NCI-H1105 treated with DMSO at 0.1 percent for 48 hours (cell line): Measurements from ENCODE around the gene RAPH1.
"Not testable (repeated sequence)": the region's sequence is repeated elsewhere in the genome, so short reads cannot be mapped to it uniquely, and the experiment has no call there.

Experiments
- DNase-seq: peaks from one replicate; lab custom pipeline; 2025; lab: John Stamatoyannopoulos, UW

RAPH1 gene

GRCh38 chr2:203543898-203544328 is 8.8 kb upstream of the RAPH1 start:
- no peak for DNase-seq

GRCh38 chr2:203540598-203540997 is 5.5 kb upstream of the RAPH1 start:
- DNase-seq, result not testable (repeated sequence)

- DNase-seq, result not testable (repeated sequence)
These were observed 3.1 kb upstream of the RAPH1 start for GRCh38 chr2:203538237-203538636.

- not testable (repeated sequence) for DNase-seq
These were observed 1.5 kb upstream of the RAPH1 start for GRCh38 chr2:203536586-203536951.

GRCh38 chr2:203535784-203536585 is 884 bp upstream of the RAPH1 start:
- no peak for DNase-seq

- DNase-seq, result no peak
These were observed 452 bp downstream of the RAPH1 start for GRCh38 chr2:203534621-203535077.

GRCh38 chr2:203533676-203534591 is 1.2 kb downstream of the RAPH1 start:
- DNase-seq, result no peak

- no peak for DNase-seq
These were observed 2.0 kb downstream of the RAPH1 start for GRCh38 chr2:203532957-203533658.

- DNase-seq, result no peak
These were observed 7.4 kb downstream of the RAPH1 start for GRCh38 chr2:203527719-203528118.

- DNase-seq, result not testable (repeated sequence)
These were observed 21.8 kb downstream of the RAPH1 start for GRCh38 chr2:203513268-203513667.

- DNase-seq, result no peak
These were observed 24.2 kb downstream of the RAPH1 start for GRCh38 chr2:203510941-203511305.

- DNase-seq, result no peak
These were observed 24.7 kb downstream of the RAPH1 start for GRCh38 chr2:203510256-203510940.

GRCh38 chr2:203503460-203503859 is 31.6 kb downstream of the RAPH1 start:
- not testable (repeated sequence) for DNase-seq

- DNase-seq, result no peak
These were observed 33.2 kb downstream of the RAPH1 start for GRCh38 chr2:203501873-203502272.

- no peak for DNase-seq
These were observed 34.1 kb downstream of the RAPH1 start for GRCh38 chr2:203500951-203501350.

- DNase-seq, result no peak
These were observed 34.8 kb downstream of the RAPH1 start for GRCh38 chr2:203500297-203500696.

GRCh38 chr2:203498161-203498560 is 36.9 kb downstream of the RAPH1 start:
- DNase-seq, result no peak

- no peak for DNase-seq
These were observed 42.1 kb downstream of the RAPH1 start for GRCh38 chr2:203492965-203493364.

- DNase-seq, result no peak
These were observed 44.7 kb downstream of the RAPH1 start for GRCh38 chr2:203490391-203490790.

- DNase-seq, result no peak
These were observed 45.6 kb downstream of the RAPH1 start for GRCh38 chr2:203489531-203489930.

GRCh38 chr2:203484266-203485112 is 50.6 kb downstream of the RAPH1 start:
- DNase-seq, result no peak
